Stimulated activated CD4-positive, alpha-beta T cell treated with anti-CD3 and anti-CD28 coated beads, Interleukin-15, amount 100 ng/mL, for 24 hours (primary cell): ENCODE results near the gene THSD4.
"Not testable (repeated sequence)": the region's sequence is repeated elsewhere in the genome, so short reads cannot be mapped to it uniquely, and the experiment has no call there.

Experiments used
- DNase-seq: peaks from one replicate; pipeline ENCODE4 v3.0.0-alpha.2; 2020

Gene THSD4

DNA sequence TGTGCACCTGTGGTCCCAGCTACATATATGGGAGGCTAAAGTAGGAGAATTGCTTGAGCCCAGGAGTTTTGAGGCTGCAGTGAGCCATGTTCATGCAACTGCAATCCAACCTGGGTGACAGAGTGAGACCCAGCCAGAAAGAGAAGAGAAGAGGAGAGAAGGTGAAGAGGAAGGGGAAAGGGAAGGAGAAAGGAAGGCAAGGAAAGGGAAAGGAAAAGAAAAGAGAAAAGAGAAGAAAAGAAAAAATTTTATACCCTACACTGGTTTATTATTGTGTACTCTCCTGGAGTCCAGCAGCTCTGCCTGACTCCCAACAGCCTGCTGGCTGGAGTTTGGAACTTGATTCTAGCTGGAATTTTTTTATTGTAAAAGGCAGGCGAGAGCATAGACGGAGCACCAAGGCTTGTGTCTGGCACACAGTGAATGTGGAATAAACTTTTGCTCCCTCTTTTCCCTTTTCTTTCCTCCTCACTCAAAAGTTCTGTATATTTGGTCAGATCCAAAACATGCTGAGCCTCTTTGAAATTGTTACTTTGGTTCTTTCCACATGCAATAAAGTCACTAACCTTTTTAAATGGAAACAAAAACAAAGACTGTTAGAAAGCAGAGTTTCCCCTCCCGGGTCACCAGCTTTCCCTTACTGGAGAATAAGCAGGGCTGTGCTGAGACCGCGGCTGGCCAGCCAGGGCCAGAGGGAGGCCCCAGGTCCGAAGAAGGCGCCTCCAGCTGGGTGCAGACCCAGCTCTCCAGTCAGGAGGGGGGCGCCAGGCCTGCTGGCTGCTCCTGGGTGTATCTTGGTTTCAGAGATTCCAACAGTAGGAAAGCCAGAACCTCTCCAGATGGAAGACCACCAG, 9.9 kb downstream of the THSD4 start:
- no peak for DNase-seq

DNA sequence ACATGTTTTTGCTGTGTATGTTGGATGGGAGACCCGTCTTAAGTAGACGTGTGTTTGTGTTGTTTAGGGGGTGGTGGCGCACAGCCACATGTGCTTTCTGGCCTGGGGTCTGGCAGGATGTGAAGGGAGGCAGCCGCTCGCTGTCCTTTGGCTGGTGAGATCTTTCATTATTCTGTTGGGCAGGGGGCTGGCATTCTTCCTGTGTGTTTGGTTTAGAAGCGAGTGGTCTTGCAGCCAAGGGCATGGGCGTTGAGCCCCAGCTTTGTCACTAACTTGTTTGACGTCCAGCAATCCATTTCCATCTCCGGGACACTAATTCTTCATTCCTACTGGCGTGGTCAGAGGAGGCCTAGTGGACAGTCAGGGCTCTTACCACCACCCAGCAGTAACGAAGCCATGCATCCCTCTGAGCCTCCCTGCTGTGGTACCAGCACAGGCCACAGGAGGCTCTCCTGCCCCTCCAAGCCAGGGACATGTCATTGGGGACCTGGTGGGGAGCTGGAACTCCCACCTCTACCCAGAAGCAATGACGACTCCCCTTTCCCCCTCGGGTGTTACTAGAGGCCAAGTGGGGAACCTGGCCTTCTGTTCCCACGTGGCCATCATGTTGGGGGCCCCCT, 10.7 kb downstream of the THSD4 start:
- no peak for DNase-seq

DNA sequence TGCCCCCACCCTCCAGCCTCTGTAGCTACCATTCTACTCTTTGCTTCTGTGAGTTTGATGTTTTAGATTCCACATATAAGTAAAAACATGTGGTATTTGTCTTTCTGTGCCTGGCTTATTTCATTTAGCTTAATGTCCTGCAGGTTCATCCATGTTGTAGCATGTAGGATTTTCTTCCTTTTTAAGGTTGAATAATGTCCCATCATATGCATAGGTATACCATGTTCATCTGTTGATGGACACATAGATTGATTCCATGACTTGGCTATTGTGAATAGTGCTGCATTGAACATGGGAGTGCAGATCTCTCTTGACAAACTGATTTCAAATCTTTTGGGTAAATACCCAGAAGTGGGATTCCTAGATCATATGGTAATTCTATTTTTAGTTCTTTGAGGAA, 11.8 kb downstream of the THSD4 start:
- no peak for DNase-seq

DNA sequence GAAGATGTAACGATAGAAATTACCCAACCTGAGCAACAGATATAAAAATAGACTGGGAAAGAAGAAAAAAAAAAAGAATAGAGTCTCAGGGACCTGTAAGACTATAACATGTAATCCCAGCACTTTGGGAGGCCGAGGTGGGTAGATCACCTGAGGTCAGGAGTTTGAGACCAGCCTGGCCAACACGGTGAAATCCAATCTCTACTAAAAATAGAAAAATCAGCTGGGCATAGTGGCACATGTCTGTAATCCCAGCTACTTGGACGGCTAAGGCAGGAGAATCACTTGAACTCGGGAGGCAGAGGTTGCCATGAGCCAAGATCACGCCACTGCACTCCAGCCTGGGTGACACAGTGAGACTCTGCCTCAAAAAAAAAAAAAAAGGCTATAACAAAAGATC, 12.9 kb downstream of the THSD4 start:
- DNase-seq, result not testable (repeated sequence)

DNA sequence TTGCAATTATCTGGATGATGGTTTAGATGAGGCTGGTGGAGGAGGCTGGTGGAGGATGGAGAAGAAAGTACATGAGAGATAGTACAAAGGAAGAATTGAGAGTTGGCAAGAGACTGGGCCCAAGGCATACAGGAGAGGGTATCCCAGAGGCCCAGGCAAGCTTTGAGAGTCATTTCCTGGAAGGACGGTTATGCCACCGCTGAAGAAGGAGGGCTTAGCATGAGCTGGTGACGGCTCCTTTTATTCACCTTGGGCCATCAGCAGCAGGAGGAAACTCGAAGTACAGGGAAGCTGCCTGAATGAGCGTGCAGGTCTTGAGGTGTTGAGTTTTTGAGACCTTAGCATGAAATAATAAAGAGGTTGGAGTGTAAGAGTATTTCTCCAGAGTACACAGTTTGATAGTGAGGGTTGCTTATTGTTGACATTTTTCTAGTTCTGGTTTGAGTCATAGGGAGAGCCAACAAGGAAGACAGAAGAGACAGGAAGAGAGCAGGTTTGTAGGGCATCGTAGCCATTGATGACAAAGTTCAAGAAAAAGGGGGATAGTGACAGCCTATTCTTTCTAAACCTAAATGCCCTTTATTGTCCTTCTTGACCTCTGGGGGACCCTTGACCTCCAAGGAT, 13.8 kb downstream of the THSD4 start:
- no peak for DNase-seq

DNA sequence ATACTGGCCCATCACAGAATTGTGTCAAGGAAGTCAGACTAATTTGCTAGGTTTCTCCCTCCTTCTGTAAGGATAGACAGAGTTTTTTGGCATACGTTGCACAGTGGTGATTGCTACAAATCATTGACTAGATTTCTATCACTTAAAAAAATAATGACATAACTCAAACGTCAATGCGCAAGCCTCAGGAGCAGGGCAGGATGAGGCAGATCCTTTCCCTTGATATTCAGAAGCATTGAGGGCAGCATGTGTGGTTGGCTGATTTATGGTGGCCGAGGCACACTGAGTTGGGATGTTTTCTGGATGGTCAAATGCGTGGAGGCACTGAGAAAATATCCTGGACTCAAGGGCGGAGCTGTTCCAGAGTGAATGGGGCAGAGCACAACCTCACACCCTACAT, 14.4 kb downstream of the THSD4 start:
- DNase-seq, result no peak

DNA sequence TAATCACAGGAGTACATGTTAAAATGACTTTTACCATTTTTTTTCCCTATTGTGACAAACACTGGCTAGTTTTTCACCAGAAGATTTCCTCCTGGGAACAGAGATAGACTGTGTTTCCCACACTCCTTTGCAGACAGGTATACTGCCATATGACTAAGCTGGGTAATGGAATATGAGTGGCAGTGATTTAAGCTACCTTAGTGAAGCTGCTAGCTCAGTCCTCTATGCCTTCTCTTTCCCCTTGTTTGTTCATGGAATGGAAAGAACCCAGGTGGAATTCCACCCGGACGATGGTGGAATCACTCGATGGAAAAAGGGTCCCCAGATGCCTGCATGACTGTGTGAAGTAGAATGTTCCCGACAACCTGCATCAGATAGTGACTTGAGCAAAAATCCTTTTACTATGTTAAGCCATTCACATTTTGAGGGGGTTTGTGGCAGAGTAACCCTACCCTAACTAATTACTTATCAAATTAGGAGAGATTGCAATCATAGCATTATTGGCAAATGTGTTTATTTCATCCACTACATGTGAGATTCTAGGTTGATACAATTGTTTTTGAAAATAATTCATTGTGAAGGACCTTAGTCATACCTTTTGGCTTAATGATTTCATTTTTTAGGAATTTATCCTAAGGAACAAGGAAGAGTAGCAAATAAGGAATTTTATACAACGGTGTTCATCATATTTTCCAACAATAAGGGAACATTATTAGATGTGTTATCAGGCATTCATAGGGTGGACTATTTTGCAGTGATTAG, 16.5 kb downstream of the THSD4 start:
- no peak for DNase-seq

DNA sequence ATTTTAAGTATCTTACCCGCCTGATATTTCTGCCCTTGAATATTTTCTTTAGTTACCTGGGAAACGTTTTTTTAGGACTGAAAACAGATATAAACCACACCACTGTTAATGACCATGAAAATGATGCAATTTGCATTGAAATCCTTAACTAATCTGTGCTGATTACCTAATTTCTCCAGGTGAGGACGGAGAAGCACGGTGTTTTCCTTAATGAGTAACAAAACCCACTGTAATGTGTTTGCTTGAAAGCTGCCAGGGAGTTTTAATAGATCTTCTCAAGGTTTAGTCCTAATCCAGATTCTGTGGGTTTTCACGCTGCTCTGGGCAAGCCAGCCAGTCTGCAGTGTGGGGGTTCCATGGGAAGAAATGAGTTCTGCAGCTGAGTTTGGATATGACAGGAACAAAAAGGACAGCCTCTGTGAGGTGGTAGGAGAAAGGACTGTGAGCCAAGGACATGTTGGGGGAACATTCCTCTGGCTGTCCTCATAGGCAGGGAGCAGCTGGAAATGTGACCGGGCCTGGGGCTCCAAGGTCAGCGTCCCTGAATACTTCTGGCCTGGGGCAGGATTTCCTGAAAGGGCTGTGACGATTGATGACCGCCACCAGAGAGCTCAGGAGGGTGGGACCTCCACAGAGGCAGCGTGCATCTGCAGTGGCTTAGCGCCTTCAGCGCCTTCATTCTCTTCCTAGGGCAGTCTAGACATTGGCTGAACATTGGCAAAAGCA, 18.6 kb downstream of the THSD4 start:
- DNase-seq, result no peak

DNA sequence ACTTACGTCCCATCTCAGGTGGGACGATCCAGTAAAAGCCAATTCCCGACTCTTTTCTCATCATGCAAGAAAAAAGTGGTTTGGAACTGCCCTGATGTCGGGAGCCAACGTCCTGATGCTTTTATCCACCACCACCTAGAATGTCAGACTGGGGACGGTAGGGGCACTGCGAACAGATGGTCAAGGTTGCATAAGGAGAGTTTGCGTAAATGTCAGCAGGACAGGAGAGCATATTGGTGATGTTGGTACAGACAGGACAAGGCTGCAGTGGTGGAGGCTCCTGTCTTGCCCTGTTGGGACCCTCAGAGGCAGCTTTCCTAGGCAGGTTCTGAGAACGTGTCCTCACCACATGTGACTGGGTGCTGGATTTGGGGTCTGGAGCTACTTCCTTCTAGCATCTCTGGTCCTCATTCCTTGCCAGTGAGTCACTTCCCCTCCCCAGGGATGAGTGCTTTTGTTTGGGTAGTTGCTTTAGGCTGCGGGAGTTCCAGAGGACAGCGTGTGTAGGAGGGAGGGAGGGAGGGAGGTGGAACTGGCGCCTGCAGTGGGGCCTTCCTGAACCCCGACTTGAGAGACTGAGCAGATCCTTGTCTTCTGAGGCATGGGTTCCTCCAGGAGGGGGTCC, 21.0 kb downstream of the THSD4 start:
- no peak for DNase-seq

DNA sequence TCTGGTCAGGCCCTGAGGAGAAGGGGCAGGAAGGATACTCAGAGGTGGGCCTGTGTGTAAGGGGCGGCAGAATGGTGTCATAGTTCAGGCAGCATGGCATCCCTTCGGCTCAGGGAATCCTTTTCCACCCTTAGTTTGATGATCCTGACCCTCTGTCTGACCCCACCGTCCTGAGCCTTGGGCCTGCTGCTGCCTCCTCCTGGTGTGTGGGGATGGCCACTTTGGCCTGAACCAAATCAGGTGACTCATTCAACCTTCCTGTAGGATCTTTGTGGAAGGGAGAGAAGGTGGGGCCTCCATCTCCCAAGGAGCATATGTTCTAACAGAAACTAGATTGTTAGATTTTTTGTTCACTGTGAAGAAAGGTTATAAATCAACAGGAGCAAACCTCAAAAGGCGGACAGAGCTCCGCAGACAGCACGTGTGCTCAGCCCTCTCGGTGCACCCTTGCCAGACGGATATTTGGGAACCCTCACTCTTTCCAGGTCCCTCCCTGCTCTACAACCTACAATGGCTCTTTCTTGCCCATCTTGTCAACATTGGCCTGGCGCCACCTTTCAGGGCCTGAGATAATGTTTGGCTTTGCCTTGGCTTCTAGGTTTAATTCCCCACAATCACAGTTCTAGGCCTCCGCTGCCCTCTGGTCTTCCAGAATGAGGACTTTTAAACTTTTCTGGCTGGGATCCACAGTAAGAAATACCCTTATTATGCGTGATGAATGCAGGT, 21.7 kb downstream of the THSD4 start:
- DNase-seq, result no peak

DNA sequence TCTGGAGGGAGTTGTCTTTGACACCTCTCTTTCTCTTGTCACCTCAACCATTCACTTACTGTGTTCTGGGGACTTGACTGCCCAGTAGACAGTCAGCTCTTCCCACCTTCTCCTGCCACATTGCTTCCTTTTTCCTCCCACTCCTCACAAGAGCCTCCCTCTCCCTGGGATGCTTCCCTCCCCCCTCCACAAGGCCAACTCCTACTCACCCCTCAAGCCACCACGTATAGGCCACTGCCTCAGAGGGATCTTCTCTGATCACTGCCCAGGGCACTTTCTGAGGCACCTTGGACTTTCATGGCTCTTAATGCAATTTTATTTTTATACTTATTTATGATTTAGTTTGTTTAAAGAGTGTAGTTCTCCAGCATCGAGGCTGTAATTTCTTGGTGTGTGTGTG, 23.2 kb downstream of the THSD4 start:
- DNase-seq, result no peak

DNA sequence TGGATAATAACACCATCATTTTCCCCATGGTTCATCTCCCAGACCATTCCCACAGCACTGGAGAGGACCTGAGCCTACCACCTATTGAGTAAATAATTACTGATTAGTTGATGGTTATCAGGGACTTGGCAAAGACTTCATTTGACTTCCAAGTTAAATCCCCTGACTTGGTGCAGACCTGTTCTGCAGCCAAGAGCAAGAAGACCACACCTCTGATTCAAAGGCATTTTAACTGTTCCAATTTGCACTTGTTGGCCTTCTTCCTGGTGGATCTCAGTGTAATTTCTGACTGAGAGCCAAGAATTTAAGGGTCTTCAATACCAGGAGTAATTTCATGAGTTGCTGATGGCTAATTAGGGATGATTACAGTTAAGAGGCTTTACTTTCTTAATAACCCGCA, 24.0 kb downstream of the THSD4 start:
- DNase-seq, result no peak

DNA sequence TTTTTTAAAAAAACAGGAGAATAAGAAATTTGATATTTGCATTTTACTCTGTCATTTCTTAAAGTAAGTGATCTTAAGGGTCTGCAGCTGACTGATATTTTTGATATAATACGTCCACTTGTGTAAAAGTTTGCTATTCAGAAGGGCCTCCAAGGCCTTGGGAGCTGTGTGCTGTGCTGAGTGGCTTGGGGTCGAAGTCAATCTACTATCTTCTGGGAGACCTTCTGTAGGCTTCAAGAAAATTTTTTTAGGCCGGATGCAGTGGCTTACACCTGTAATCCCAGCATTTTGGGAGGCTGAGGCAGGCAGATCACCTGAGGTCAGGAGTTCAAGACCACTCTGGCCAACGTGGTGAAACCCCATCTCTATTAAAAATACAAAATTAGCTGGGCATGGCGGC, 26.3 kb downstream of the THSD4 start:
- DNase-seq, result no peak

DNA sequence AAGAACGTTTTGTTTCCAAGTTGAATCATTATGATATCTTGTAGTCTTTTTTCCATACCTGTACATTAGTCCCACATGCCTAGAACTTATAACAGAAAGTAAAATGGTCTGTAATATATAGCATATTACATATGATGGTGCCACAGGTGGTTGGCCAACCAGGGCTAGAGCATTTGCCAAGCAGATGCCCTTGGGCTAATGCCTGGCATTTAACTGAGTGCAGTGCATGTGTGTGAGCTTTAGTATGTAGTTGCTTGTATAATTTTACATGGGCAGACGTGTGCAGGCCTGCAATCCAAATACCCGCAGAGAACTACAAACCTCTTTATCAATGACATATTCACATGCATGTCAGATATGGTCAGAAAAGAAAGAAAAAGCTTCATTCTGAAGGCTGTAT, 27.5 kb downstream of the THSD4 start:
- no peak for DNase-seq

DNA sequence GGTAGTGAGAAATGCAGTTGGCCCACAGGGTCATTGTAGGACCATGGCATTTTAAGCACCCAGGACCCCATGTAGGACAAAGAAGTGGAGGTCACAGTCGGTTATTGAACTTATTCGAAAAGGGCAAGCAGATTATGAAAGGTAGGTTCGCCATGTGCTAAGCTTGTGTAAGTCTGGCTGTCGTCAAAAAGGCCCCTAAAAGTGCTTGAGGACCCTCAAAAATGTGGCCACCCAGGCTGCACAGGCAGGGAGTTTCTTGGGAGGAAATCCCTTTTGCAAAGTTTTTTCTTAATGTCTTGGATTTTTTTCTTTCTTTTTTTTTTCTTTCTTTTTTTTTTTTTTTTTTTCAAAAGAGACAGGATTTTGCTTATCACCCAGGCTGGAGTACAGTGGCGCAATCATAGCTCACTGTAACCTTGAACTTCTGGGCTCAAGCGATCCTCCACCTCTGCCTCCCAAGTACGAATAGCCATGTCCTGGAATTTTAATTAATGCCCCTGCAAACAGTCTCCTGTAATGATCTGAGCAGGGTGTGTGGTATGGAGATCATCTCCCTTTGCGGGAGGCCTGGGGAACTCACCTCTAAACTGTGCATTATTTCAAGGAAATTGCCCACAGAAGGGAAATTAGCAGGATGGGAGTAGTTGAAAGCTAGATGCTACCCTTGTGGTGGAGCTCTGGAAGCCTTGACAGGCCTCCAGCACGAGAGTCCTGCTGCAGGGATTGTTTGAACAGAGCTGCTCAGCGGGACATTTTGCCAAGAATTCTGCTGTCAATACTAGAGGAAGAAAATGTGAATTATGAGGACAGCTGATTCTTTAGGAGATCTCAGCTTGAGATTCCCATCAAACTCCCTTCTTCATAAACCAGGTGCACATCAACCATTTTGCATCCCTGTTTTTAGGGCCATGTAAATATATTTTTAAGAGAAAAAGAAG, 28.4 kb downstream of the THSD4 start:
- no peak for DNase-seq

DNA sequence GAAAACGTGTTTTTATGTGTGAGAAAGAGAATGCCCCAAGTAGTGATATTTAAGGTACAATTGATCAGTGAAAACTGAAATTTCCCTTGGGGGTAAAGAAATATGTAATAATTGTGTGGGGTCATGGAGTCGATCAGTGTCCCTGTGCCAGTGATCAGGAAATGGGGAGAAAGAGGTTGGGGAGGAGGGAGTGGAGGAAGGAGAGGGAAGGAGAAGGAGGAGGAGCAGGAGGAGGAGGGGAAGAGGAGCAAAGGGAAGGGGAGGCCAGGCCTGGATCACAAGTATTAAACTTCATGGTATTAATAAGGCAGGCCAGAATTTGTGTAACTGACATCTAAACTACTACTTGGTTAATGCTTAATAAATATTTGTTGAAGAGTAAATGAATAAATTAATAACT, 30.4 kb downstream of the THSD4 start:
- no peak for DNase-seq

DNA sequence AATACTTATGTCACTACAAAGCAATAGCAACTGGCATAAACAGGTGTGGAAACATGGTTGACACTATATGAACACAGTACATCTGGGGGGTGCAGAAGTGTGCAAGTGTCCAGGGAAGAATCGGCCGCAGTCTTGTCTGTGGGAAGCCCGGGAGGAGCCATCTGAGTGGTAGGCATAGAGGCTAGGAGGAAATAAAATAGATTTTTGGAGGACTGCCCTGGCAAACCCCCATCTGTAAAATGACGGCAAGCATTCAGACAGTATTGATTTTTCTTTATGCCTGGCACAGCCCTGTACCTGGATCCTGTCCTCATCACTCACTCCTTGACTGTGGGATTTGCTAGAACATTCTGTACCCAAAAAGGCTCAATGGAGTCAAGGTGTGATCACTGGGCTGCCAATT, 31.3 kb downstream of the THSD4 start:
- DNase-seq, result no peak

DNA sequence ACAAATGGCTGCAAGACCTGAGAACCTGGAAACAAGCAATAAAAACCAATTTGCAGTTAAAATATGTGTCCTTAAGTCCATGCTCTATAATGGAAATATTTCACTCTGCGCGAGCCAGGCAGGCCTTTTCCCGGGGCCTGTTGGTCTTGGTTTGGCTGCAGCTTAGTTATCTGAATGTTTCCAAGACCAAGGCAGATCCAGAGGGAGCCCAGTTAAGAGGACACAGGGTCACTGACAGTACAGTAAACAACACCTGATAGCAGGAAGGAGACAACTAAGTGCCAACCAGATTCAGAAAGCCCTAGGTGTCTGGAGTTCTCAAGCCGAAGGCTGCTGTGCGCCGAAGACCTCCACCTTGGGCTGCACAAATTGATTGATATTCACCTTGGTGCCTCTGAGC, 32.8 kb downstream of the THSD4 start:
- DNase-seq, result no peak

DNA sequence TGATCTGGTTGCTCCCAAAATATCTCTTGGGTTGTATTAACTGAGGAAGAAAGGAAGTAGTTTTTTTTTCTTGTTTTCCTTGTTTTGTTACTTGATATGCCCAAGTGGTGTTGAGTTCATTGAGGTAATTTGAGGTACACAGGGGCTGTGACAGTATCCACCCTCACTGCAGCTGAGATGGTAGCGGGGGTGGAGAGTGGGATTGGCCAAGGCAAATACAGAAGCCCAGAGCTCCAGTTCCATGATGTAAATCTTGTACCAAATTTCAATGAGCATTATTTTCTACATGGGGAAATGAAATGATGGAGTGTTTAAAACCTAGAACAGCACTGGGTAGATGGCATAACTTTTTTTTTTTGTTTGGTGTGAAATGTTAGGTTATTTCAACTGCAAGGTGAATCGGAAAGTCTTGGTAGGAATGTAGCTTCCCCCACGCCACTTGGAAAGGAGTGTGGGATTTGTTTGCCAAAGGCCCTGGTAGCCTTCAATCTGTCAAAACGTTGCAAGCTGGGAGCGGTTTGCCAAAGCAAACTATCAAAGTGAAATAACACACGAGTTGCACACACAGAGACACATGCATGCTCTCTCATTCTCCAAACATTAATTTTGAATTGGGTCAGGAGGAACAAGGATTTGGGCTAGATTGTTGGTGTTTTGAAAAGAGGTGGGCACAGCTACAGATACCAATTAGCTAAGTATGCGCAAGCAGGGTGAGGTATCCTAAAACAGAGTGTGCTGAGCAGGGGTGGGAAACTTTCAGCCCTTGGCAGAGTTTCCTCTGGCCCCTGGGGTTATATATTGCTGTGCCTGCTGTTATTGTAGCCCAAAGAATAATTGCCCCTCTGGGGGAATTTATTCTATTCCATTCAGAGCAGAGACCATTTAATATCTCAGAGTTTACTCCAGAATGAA, 34.6 kb downstream of the THSD4 start:
- DNase-seq, result no peak
